ENCODE measurements around the gene MADCAM1. TPM values are rescaled to one million over a fixed set of nuclear protein-coding genes. Genes with fewer than 3 reads are reported as not detected.

Gene MADCAM1
- total and polyA plus RNA-seq, 2 of the 8 experiments (the other 6 are each of a cell fraction or from before 2014, with no cell fraction given), result 2.3 to 3.0 TPM

- Histone ChIP-seq H2AK5ac (ENCODE audit: low read depth, low read length) (no peak overlapping the region), H2BK20ac (ENCODE audit: low read length) (no peak overlapping the region), H3K14ac (ENCODE audit: insufficient read length) (no peak overlapping the region), H4K8ac (ENCODE audit: extremely low read depth, insufficient read depth, low read length) (no peak overlapping the region), H3K4me1 (replicated peaks in 1 of 4; ENCODE audit: control insufficient read depth in 3 of 4, insufficient read depth in 4 of 4, low read length in 3 of 4) (no peaks in the 10 kb centered on the region), H3K4me3 (ENCODE audit: extremely low read depth in 1 of 4, insufficient read depth in 2 of 4, low read depth in 3 of 4, low read length in 4 of 4) (no peak overlapping the region), H3K36me3 (ENCODE audit: control insufficient read depth in 2 of 4, insufficient read depth in 4 of 4, low read length in 3 of 4) (no peaks in the 10 kb centered on the region), H3K18ac (ENCODE audit: extremely low read depth, low read length) (no peak overlapping the region), H2BK15ac (ENCODE audit: low read length) (no peak overlapping the region), H2BK5ac (ENCODE audit: low read depth, low read length) (no peak overlapping the region), H3K56ac (replicated peaks; ENCODE audit: insufficient read length, low read depth, low read length) (no peak overlapping the region), H3K9me3 (ENCODE audit: insufficient read depth in 2 of 2, low read depth in 1 of 2, low read length in 1 of 2) (peaks cover 12 to 15% of the 10 kb centered on the region in 2 experiments; a peak in 3 of 4 replicates), H2BK12ac (ENCODE audit: low read depth, low read length) (no peak overlapping the region), H4K91ac (replicated peaks; ENCODE audit: insufficient read length, low read length) (no peak overlapping the region), H2AFZ (ENCODE audit: low read length) (no peak overlapping the region), H2BK120ac (replicated peaks; ENCODE audit: low read depth, low read length) (no peak overlapping the region), H3K4ac (replicated peaks; ENCODE audit: insufficient read length, low read depth, low read length) (no peak overlapping the region), H3K27ac (ENCODE audit: low read depth, low read length) (no peak overlapping the region), H3K79me2 (ENCODE audit: control insufficient read depth in 1 of 2, insufficient read depth in 2 of 2, low read length in 2 of 2) (no peaks in the 10 kb centered on the region), H3K79me1 (ENCODE audit: low read depth, low read length) (no peaks in the 10 kb centered on the region), H4K20me1 (replicated peaks in 1 of 2; ENCODE audit: control insufficient read depth in 1 of 2, insufficient read depth in 2 of 2, low read length in 2 of 2) (no peaks in the 10 kb centered on the region), H3K23me2 (ENCODE audit: low read depth, low read length) (no peaks in the 10 kb centered on the region), H3K27me3 (replicated peaks in 1 of 4; ENCODE audit: control insufficient read depth in 3 of 4, extremely low read depth in 1 of 4, insufficient read depth in 3 of 4, low read length in 3 of 4) (no peaks in the 10 kb centered on the region), H3K4me2 (ENCODE audit: insufficient read depth in 1 of 2, low read depth in 2 of 2, low read length in 2 of 2) (no peak overlapping the region), H4K5ac (ENCODE audit: insufficient read length, low read depth, low read length) (no peak overlapping the region), H3K23ac (ENCODE audit: insufficient read length) (no peak overlapping the region), H3K9ac (replicated peaks in 1 of 4; ENCODE audit: extremely low read depth in 1 of 4, low read depth in 3 of 4, low read length in 3 of 4) (no peak overlapping the region)
- FAIRE-seq (no peak), DNase-seq (ENCODE audit: low read depth in 1 of 2, low spot score in 2 of 2) (no peak)
- ChIA-PET POLR2A (ENCODE audit: partially characterized antibody) (no interaction called here), CTCF (ENCODE audit: partially characterized antibody) (interaction anchor here (0.6 to 1.7 kb wide), 3 partner anchors 17 to 69 kb away, joined by 3 to 4 read pairs (median 3); no protein-coding TSS in a partner anchor)
- TF ChIP-seq CBX8 (IDR thresholded peaks at IDR 0.05; ENCODE audit: borderline replicate concordance, low read depth, low read length) (no peak), ZNF274 (IDR thresholded peaks at IDR 0.05; ENCODE audit: borderline replicate concordance, extremely low read depth, low read length) (no peak), TEAD4 (IDR thresholded peaks at IDR 0.05; ENCODE audit: low read depth, low read length) (no peak), KDM4A (IDR thresholded peaks at IDR 0.05; ENCODE audit: low read depth, low read length, severe bottlenecking) (no peak), JUND (IDR thresholded peaks at IDR 0.05; ENCODE audit: low read length) (no peak), EGR1 (IDR thresholded peaks at IDR 0.05; ENCODE audit: borderline replicate concordance, low read depth, low read length) (no peak), USF2 (IDR thresholded peaks at IDR 0.05; ENCODE audit: low read length) (no peak), SP2 (IDR thresholded peaks at IDR 0.05; ENCODE audit: low read length) (no peak), KDM5A (IDR thresholded peaks at IDR 0.05; ENCODE audit: low read length) (no peak), CTBP2 (IDR thresholded peaks at IDR 0.05; ENCODE audit: borderline replicate concordance, insufficient read depth, insufficient read length, low read length) (no peak)
- WGBS, 2 experiments (ENCODE audit: extremely low coverage in 1 of 2, insufficient coverage in 1 of 2, insufficient read length in 1 of 2, insufficient replicate concordance in 2 of 2, low coverage in 1 of 2, low lambda C conversion rate in 2 of 2, missing lambda C conversion rate in 1 of 2), result 88% methylated on average over 16 of the region's 16 CpGs; no CpG with 5 or more reads in 1 of the 2 experiments
Observed at GRCh38 chr19:452829-453228, 43.5 kb upstream of the MADCAM1 start.
